OCI-LY7 (cell line): ENCODE measurements around the gene RNF133.

Experiments used
- CTCF ChIP-seq: fragments of 200-600 bp; sonication (generic); conservative IDR thresholded peaks from 2 replicates; pipeline ENCODE4 v1.5.1; 2014; ENCODE audit warnings: mild to moderate bottlenecking, antibody characterized with exemption, low read length, moderate library complexity, mixed read lengths
- EZH2phosphoT487 ChIP-seq: fragments of 200-600 bp; sonication (generic); IDR thresholded peaks from 2 replicates; pipeline ENCODE4 v1.6.1; 2018; ENCODE audit warnings: low read depth, borderline replicate concordance, mild to moderate bottlenecking, mixed run types, antibody characterized with exemption, low read length, moderate library complexity, mixed read lengths

DNA sequence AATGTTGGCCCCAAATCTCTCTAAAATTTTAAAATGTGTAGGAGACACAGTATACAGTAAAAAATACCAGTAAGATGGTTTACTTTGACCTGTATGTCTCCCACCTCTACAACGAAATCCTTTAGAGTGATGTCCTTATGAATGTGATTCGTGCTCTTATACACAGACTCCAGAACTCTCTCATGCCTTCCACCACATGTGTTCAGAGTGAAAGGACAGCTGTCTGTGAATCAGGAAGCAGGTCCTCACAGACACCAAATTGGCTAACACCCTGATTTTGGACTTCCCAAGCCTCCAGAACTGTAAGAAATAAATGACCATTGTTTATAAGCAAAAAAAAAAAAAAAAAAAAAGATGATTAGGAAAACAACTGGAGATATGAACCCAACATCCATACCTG, 35.2 kb downstream of the RNF133 start:
- TF ChIP-seq CTCF (no peak), EZH2phosphoT487 (no peak)
